GM21737 (cell line): Measurements from ENCODE around the gene LCORL.

Experiments
- ATAC-seq: cut with Tn5 transposase; IDR thresholded peaks from one replicate; pipeline ENCODE4 v1.9.1; 2021; ENCODE audit warnings: mild to moderate bottlenecking, moderate library complexity; ENCODE audit not compliant: unreplicated experiment

Gene LCORL

GRCh38 chr4:17939054-17939453 lies 82.5 kb downstream of the LCORL start:
- ATAC-seq: no peak

GRCh38 chr4:17934286-17934685 lies 87.3 kb downstream of the LCORL start:
- ATAC-seq: no peak

- no peak for ATAC-seq
These were observed 88.4 kb downstream of the LCORL start for GRCh38 chr4:17933126-17933525.

DNA sequence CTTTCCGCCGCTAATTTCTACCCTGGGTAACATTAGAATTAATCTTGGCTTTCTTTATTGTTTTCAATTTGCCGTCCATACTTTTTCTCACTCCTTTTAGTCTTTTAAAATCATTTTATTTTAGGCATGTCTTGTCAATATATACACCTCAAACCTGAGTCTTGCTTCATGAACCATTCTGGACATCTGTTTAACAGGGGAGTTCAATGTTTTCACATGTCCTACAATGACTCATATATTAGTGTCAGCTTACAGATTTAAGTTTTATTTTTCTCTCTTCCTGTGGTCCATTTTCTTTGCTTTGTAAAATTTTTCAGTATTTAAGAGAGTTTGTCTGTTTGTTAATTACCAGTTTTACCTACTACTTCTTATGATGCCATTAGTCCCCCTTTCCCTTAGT lies 89.5 kb downstream of the LCORL start:
- ATAC-seq: no peak

- ATAC-seq: no peak
These were observed 91.3 kb downstream of the LCORL start for GRCh38 chr4:17930256-17930655.

DNA sequence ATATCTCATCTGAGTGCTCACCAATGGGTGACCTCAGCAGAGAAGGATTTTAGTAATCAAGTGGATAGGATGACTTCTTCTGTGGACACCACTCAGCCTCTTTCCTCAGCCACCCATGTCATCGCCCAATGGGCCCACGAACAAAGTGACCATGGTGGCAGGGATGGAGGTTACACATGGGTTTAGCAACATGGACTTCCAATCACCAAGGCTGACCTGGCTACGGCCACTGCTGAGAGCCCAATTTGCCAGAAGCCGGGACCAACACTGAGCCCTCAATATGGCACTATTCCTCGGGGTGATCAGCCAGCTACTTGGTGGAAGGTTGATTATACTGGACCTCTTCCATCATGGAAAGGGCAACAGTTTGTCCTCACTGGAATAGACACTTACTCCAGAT lies 97.4 kb downstream of the LCORL start:
- no peak for ATAC-seq

DNA sequence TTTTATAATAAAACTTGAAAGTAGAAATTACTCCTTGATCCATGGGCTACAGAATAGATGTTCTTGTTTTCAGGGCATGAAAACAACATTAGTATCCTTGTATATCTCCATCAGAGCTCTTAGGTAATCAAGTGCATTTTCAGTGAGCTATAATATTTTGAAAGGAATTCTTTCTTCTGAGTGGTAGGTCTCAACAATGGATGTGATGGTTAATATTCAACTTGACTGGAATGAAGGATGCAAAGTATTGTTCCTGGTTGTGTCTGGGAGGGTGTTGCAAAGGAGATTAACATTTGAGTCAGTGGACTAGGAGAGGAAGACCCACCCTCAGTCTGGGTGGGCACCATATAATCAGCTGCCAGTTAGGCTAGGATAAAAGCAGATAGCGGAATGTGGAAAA lies 100.1 kb downstream of the LCORL start:
- no peak for ATAC-seq

GRCh38 chr4:17920681-17921080 lies 100.9 kb downstream of the LCORL start:
- no peak for ATAC-seq

DNA sequence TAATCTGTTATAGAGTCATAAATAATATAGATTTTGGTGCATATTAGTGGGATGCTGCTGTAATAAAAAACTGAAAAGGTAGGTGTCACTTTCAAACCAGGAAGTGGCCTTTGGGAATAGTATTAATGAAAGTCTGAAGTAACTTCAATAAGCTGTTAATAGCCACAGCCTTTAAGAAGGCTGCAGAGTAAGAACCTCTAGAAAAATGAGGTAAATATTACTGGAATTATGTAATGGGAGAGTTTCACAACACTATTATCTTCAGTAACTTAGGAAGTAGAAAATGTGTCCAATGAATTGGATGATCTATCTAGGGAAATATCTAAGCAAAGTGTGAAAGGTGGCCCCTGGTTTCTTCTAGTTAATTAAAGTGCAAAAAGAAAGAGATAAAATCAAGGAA lies 106.1 kb downstream of the LCORL start:
- no peak for ATAC-seq

DNA sequence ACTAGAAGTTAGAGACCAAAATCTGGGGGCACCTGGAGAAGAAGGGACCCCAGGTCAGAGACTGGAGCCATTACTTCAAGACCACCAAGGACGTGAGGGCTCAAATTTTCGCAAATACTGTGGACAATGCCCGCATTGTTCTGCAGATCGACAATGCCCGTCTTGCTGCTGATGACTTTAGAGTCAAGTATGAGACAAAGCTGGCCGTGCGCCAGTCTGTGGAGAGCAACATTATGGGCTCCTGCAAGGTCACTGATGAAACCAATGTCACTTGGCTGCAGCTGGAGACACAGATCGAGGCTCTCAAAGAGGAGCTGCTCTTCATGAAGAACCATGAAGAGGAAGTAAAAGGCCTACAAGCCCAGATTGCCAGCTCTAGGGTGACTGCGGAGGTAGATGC lies 109.5 kb downstream of the LCORL start:
- ATAC-seq: no peak

DNA sequence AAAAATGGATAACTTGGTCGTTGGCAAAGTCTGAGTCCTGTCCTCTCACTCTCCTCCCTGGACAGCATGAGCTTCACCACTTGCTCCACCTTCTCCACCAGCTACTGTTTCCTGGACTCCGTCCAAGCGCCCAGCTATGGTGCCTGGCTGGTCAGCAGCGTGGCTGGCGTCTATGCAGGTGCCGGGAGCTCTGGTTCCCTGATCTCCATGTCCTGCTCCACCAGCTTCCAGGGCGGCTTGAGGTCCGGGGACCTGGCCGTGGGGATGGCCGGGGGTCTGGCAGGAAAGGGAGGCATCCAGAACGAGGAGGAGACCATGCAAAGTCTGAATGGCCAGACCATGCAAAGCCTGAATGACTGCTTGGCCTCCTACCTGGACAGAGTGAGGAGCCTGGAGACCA lies 109.9 kb downstream of the LCORL start:
- ATAC-seq: no peak

- ATAC-seq: no peak
These were observed 123.0 kb downstream of the LCORL start for GRCh38 chr4:17898553-17899055.

- ATAC-seq: no peak
These were observed 126.1 kb downstream of the LCORL start for GRCh38 chr4:17895481-17895880.

- ATAC-seq: no peak
These were observed 127.1 kb downstream of the LCORL start for GRCh38 chr4:17894421-17894820.

DNA sequence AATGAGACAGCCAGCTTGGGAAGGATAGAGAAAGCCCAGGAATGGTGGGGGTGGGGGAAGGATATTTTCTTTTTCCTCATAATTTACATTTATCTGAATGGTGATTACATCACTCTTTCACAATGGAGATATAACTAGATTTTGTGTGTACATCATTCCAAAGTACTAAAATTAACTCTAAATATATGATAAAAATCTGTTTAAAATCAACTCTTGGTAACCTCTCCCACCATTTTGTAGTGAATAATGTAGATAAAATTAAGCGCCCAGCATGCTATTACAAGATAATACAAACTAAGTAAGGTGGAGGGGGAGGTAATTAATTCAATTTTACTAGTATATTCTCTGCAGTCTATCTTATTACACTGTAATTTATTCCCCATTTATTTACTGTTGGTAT lies 131.9 kb downstream of the LCORL start:
- ATAC-seq: no peak

- ATAC-seq: no peak
These were observed 137.0 kb downstream of the LCORL start for GRCh38 chr4:17884511-17884910.

GRCh38 chr4:17884063-17884462 lies 137.5 kb downstream of the LCORL start:
- ATAC-seq: no peak

- ATAC-seq: no peak
These were observed 143.9 kb downstream of the LCORL start for GRCh38 chr4:17877661-17878060.

GRCh38 chr4:17876943-17877342 lies 144.6 kb downstream of the LCORL start:
- no peak for ATAC-seq

GRCh38 chr4:17875402-17876070 lies 146.0 kb downstream of the LCORL start:
- peak; percentile 96 for ATAC-seq

GRCh38 chr4:17869327-17869726 lies 152.2 kb downstream of the LCORL start:
- ATAC-seq: no peak

DNA sequence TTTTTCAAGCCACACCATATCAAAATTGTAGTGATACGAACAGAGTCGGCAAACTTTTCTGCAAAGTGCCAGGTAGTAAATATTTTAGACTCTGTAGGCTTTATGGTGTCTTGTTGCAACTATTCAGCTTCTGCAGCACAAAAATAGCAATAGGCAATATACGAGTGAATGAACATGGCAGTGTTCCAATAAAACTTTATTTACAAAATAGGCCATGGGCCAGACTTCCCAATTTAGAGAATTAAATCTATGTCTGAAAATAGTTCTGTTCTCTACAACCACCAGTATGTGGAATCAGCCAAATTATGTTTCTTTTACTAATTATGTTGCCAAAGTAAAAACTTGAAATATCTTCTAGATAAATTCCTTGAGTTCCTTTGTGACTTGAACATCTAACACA lies 154.3 kb downstream of the LCORL start:
- no peak for ATAC-seq

DNA sequence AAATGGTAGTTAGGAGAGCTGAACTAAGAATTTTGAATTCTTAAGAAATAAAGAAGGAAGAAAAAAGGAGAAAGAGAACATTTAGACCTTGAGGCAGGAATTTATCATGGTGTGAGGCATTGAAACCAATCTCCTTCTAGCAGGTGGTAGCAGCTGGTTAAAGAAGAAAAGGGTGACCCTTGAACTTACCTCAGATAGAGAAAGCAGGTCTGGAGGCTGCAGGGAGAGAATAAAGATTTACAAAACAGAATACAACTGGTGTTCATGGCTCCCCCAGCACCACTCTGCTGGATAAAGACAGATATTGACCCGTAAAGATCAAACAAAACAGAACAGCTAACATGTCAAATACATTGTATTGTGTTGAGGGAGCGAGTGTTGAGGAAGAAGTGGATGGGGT lies 154.7 kb downstream of the LCORL start:
- no peak for ATAC-seq
